ENCODE results near the gene PCDH9.
"Not testable (repeated sequence)": the region's sequence is repeated elsewhere in the genome, so short reads cannot be mapped to it uniquely, and the experiment has no call there.

Gene PCDH9

GRCh38 chr13:66273011-66273410 lies 957.1 kb downstream of the PCDH9 start:
- DNase-seq (ENCODE audit: low read depth, low spot score), result no peak

- no peak for DNase-seq (ENCODE audit: low read depth, low spot score)
Measured at GRCh38 chr13:66266761-66267160, 963.4 kb downstream of the PCDH9 start.

GRCh38 chr13:66266348-66266747 lies 963.8 kb downstream of the PCDH9 start:
- no peak for DNase-seq (ENCODE audit: low read depth, low spot score)

- no peak for DNase-seq (ENCODE audit: low read depth, low spot score)
Measured at GRCh38 chr13:66265371-66265770, 964.8 kb downstream of the PCDH9 start.

GRCh38 chr13:66264971-66265370 lies 965.2 kb downstream of the PCDH9 start:
- DNase-seq (ENCODE audit: low read depth, low spot score), result no peak

- DNase-seq (ENCODE audit: low read depth, low spot score), result no peak
Measured at GRCh38 chr13:66262330-66262729, 967.8 kb downstream of the PCDH9 start.

GRCh38 chr13:66259426-66259825 lies 970.7 kb downstream of the PCDH9 start:
- DNase-seq (ENCODE audit: low read depth, low spot score), result not testable (repeated sequence)

Data from brain pericyte (primary cell).